Measurements from ENCODE around the gene FLNB.
A peak's percentile ranks its signal among the peaks of the same experiment; 100 is the strongest.

The FLNB gene

DNA sequence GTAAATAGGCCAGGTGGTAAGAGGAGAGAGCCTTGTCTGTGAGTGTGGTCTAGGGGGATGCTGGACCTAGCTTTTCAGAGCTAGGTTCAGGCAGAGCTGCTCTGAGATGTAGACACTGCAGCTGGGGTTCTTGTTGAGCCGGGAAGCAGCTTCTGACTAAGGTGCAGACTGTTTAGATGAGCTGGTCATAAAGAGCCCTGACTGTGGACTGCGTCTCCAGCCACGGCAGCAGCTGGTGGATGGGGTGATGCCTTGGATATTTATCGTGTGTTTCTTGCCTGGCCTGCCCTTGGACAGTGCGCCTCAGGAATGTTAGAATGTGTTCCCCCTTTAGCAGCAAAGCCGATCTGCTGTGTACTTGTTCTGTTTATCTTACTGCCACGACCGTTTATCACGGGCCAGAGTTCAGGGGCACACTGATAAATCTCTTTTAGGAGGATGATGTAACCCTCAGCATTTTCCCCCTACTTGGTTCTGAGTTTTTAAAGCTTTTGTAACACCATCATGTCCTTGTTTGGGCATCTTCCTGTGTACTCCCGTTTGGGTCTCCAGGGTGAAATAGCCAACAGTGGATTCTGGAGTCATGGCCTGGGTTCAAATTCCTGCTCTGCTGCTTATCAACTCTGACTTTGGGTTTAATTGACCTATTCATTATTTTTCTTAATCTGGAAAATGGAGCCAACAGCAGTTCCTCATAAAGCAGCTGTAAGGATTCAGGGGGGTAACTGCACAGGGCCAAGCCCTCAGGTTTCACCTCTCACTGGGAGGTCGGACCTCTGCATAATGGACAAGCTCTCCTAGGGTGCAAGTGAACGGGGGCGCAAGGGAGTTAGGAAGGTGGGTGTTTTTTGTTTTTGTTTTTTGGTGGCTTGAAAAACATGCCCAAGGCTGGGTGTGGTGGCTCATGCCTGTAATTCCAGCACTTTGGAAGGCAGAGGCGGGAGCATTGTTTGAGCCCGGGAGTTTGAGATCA lies 51.4 kb downstream of the FLNB start:
- no peak for DNase-seq

DNA sequence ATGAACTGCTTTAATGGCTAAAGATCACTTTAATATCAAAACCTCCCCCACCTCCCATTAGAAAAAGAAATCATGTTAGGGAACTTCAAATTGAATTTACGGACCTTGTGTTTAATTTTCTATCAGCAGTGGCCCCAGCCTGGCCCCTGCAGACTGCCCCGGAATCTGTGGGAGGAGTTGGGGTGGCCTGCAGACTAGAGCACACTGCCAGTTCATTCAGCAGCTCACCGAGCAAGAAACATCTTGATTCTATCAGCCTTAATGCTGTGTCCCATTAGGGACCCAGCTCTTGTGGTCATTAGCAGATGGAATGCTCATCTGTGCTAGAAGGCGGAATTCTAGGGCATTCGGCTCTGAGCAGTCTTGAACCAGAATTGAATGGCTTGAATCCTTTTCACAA lies 54.2 kb downstream of the FLNB start:
- no peak for DNase-seq

- DNase-seq, result no peak
Measured at GRCh38 chr3:58063022-58063815, 55.0 kb downstream of the FLNB start.

DNA sequence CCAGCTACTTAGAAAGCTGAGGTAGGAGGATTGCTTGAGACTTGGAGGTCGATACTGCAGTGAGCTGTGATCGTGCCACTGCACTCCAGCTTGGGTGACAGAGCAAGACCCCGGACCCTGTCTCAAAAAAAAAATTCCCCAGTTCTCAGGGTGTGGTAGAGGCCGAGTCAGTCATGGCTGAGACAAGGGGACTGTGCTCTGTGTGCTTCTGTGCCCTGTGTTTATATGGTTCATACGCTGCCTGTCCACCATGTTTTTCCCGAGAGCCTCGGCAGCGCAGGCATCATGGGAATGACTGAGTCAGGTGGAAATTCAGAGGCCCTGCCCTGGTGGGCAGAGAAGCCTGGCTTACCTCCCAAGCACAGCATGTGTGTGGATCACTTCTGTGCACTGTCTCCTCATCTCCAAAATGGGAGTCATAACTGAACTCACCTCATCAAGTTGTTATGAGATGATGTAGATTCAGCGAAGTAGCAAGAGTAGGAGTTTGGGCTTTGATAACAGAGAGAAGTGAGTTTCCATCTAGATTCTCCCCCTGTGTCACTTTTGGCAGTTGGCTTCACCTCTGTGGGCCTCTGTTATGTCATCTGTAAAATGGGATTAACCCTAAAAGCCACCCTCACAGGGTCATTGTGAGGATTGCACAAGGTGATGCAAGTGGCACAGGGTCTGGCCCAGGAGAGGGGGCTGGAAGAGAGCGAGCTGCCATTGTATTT lies 56.9 kb downstream of the FLNB start:
- no peak for DNase-seq

GRCh38 chr3:58065700-58066167 lies 57.5 kb downstream of the FLNB start:
- no peak for DNase-seq

DNA sequence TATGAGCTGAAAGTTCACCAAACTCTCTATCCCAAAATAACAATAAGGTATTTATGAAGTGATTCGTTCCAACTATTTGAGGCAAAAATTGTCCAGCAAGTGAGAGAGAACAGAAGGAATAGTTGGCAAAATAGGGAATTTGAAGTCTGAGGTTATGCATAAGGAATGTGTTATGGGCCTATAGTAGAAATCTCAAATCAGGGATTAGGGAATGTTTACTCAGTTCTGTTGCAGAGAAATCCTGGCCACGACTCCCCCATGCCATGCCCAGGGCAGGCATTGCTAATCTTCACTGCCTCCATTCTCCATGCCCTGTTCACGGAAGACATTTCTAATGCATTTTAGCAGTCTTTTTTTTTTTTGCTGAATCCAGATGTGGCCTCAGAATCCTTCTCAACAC lies 58.6 kb downstream of the FLNB start:
- DNase-seq, result no peak

GRCh38 chr3:58068122-58068809 lies 60.0 kb downstream of the FLNB start:
- no peak for DNase-seq

GRCh38 chr3:58071480-58071971 lies 63.3 kb downstream of the FLNB start:
- DNase-seq, result no peak

GRCh38 chr3:58072052-58072762 lies 64.0 kb downstream of the FLNB start:
- DNase-seq, result no peak

GRCh38 chr3:58072763-58073130 lies 64.5 kb downstream of the FLNB start:
- DNase-seq, result no peak

GRCh38 chr3:58073301-58074108 lies 65.3 kb downstream of the FLNB start:
- no peak for DNase-seq

- DNase-seq, result no peak
Measured at GRCh38 chr3:58074116-58074715, 66.0 kb downstream of the FLNB start.

- peak; percentile 61 for DNase-seq
Measured at GRCh38 chr3:58074997-58075396, 66.8 kb downstream of the FLNB start.

GRCh38 chr3:58077596-58078285 lies 69.5 kb downstream of the FLNB start:
- no peak for DNase-seq

DNA sequence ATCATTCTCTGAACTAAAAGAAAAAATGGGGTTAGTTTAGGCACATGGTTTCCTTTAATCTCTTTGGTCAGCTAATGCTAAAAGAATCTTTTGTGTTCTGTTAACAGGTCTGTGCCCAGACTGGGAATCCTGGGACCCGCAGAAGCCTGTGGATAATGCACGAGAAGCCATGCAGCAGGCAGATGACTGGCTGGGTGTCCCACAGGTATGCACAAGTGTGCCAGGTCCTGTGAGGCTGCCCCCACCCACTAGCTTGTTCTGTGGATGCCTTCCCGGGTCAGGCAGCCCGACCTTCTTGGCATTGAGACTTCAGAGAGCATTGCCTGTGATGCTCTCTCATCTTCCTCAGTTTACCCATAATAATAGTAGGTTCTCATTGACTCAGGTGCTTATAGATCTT lies 70.4 kb downstream of the FLNB start:
- no peak for DNase-seq

DNA sequence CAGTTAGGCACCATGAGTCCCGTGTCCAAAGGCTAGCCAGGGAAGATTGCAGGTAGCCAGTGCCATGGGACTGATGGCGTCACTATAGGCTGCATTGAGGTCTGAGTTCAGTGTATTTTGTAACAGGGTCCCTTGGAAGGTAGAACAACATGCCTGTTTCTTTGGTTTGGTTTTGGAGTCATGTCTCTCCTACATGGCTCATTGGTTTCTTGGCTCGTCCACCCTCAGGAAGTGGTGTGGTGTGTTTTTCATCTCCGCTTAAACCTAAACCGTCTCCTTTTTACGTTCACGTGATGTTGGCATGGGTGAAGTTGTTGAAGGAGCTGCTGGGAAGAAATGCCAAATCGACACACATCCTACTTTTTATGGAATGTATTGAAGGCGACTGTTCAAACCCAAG lies 71.6 kb downstream of the FLNB start:
- DNase-seq, result no peak

- DNase-seq, result no peak
Measured at GRCh38 chr3:58082047-58082446, 73.8 kb downstream of the FLNB start.

DNA sequence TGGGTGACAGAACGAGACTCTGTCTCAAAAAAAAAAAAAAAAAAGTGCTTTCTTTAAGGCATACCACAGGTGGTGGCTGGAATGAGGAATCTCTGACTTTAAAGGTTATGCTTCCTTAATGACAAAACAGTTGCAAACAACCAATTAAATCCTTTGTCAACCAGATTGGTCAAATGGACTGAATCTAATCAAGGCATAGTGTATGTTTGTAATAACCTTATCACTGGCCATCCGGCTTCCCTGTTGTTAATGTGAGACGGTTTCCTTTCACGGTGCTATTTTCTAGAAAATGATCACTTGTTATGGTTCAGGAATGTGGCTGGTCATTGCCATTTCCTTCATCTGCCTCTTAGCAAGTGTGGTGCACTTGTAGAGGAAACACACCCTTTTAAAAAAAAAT lies 75.9 kb downstream of the FLNB start:
- DNase-seq, result no peak

DNA sequence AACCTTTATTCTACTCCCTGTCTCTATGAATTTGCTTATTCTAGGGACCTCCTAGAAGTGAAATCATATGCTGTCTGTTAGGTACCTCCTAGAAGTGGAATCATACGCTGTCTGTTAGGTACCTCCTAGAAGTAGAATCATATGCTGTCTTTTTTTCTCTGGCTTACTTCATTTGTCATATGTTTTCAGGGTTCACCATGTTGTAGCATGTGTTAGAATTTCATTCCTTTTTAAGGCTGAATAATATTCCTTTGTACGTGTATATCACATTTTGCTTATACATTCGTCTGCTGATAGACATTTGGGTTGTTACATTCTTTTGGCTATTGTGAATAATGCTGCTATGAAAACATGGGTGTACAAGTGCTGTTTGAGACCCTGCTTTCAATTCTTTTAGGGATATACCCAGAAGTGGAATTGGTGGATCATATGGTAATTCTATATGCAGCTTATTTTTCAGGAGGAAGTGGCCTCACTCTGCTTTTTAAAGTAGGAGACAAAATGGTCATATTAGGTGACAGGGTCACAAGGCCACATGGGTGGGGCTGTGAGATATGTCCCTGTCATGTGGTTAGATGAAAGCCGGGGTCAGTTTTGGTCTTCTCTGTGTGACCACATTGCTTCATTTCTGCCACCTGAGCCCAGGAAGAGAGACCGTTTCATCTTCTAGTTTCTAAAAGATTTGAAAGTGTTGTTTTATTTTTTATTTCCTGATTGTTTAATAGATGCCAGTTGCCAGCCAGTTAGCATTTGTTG lies 76.7 kb downstream of the FLNB start:
- no peak for DNase-seq

Data from activated CD8-positive, alpha-beta memory T cell treated with anti-CD3 and anti-CD28 coated beads for 24 hours (primary cell).